Parathyroid adenoma (tissue), 2 donors: ENCODE data around the gene TNFRSF25.

Experiments
- H2AFZ ChIP-seq: fragments of 300-600 bp; sonication (generic); one replicate; pipeline ENCODE4 v1.7.0; 2017; ENCODE audit warnings: antibody characterized with exemption, mild to moderate bottlenecking
- H3K27ac ChIP-seq: fragments of 300-600 bp; sonication (generic); one replicate; pipeline ENCODE4 v1.7.0; 2017
- H3K27me3 ChIP-seq: fragments of 300-600 bp; sonication (generic); one replicate; pipeline ENCODE4 v1.7.0; 2017; ENCODE audit warnings: low read length; ENCODE audit not compliant: control insufficient read depth, insufficient read depth
- H3K36me3 ChIP-seq: fragments of 300-600 bp; sonication (generic); one replicate; pipeline ENCODE4 v1.7.0; 2017; ENCODE audit warnings: low read length; ENCODE audit not compliant: control insufficient read depth, insufficient read depth
- H3K4me1 ChIP-seq: fragments of 300-600 bp; sonication (generic); one replicate; pipeline ENCODE4 v1.7.0; 2017; ENCODE audit warnings: control low read depth
- H3K4me2 ChIP-seq: fragments of 300-600 bp; sonication (generic); one replicate; pipeline ENCODE4 v1.7.0; 2017; ENCODE audit warnings: low read length
- H3K4me3 ChIP-seq: fragments of 300-600 bp; sonication (generic); one replicate; pipeline ENCODE4 v1.7.0; 2017; ENCODE audit warnings: low read depth, low read length
- H3K79me2 ChIP-seq: fragments of 300-600 bp; sonication (generic); one replicate; pipeline ENCODE4 v1.7.0; 2017; ENCODE audit warnings: control low read depth
- H3K9ac ChIP-seq: fragments of 300-600 bp; sonication (generic); one replicate; pipeline ENCODE4 v1.7.0; 2017; ENCODE audit warnings: mild to moderate bottlenecking
- H3K9me3 ChIP-seq: fragments of 300-600 bp; sonication (generic); one replicate; pipeline ENCODE4 v1.7.0; 2017; ENCODE audit warnings: low read length; ENCODE audit not compliant: control insufficient read depth
- TF ChIP-seq, protein P1 (sequence below): fragments of 300-600 bp; sonication (generic); IDR thresholded peaks from one replicate; pipeline ENCODE4 v1.7.0; 2017; ENCODE audit warnings: antibody characterized with exemption, mild to moderate bottlenecking
- donor health status: primary hyperparathyroidism.

Gene TNFRSF25

DNA sequence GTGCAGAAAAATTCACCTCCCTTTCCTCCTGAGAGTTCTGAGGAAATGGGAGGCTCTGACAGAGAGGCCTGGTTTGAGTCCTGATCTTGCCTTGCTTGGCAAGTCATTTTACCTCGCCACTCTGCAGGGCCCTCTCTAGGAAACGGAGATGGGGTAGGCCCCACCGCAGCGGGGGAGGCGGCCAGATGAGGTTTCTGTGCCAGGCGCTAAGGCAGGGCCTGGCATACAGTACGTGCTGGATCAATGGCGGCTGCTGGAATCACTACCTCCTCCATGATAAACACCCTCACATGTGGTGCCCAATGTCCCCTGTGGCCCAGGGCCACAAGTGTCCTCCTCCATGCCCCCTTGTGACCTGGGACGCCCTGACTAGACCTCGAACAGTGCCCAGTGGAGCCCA is 26.0 kb upstream of the TNFRSF25 start:
- peaks cover 7% of the 10 kb centered on the region for H3K4me1 ChIP-seq
- H3K4me3 ChIP-seq = no peak overlapping the region
- H3K79me2 ChIP-seq = no peaks in the 10 kb centered on the region
- H3K9me3 ChIP-seq = no peaks in the 10 kb centered on the region
- no peak overlapping the region for H3K9ac ChIP-seq
- no peaks in the 10 kb centered on the region for H3K27me3 ChIP-seq
- no peak overlapping the region for H2AFZ ChIP-seq
- H3K27ac ChIP-seq = no peak overlapping the region
- H3K36me3 ChIP-seq = no peaks in the 10 kb centered on the region
- TF ChIP-seq, protein P1, sequence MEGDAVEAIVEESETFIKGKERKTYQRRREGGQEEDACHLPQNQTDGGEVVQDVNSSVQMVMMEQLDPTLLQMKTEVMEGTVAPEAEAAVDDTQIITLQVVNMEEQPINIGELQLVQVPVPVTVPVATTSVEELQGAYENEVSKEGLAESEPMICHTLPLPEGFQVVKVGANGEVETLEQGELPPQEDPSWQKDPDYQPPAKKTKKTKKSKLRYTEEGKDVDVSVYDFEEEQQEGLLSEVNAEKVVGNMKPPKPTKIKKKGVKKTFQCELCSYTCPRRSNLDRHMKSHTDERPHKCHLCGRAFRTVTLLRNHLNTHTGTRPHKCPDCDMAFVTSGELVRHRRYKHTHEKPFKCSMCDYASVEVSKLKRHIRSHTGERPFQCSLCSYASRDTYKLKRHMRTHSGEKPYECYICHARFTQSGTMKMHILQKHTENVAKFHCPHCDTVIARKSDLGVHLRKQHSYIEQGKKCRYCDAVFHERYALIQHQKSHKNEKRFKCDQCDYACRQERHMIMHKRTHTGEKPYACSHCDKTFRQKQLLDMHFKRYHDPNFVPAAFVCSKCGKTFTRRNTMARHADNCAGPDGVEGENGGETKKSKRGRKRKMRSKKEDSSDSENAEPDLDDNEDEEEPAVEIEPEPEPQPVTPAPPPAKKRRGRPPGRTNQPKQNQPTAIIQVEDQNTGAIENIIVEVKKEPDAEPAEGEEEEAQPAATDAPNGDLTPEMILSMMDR = no peak
- H3K4me2 ChIP-seq = no peak overlapping the region

DNA sequence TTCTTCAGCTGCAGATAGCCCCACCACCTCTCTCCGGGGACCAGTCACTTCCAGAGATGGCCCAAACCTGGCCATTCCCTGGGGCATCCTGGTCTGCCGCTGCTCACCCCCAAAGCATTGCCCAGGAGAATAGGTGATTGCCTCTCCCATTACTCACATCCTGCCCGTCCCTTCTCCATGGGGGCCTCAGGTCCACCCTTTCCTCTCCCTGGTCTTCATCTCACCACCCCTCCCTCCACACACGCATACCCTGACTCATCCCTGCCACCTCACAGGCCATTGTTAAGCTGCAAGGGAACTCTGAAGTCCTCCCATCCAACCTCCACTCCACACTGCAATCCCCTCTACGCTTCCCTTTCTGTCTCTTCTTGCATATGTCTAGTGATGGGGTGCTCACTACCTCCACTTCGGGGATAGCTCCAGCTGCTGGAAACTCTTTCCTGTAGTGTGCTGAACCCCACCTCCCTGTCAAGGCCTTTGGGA is 25.5 kb upstream of the TNFRSF25 start, which contains the start of gene PLEKHG5:
Gene PLEKHG5 (minus strand): TSS at position 188 of the 483 bp plus-strand sequence. CDS start 14,096 bp downstream, outside the sequence.
- H3K27me3 ChIP-seq = no peaks in the 10 kb centered on the region
- H3K4me3 ChIP-seq = peak within 1 kb of the TSS; percentile 90
- peak within 1 kb of the TSS; percentile 92 for H3K4me2 ChIP-seq
- H2AFZ ChIP-seq = peak within 1 kb of the TSS; percentile 61
- peak within 1 kb of the TSS; percentile 3 for H3K9ac ChIP-seq
- no peaks in the 10 kb centered on the region for H3K9me3 ChIP-seq
- H3K4me1 ChIP-seq = peaks cover 4% of the 10 kb centered on the region
- no peaks in the 10 kb centered on the region for H3K36me3 ChIP-seq
- H3K27ac ChIP-seq = peak within 1 kb of the TSS; percentile 41
- TF ChIP-seq, protein P1 = no peak
- no peaks in the 10 kb centered on the region for H3K79me2 ChIP-seq

DNA sequence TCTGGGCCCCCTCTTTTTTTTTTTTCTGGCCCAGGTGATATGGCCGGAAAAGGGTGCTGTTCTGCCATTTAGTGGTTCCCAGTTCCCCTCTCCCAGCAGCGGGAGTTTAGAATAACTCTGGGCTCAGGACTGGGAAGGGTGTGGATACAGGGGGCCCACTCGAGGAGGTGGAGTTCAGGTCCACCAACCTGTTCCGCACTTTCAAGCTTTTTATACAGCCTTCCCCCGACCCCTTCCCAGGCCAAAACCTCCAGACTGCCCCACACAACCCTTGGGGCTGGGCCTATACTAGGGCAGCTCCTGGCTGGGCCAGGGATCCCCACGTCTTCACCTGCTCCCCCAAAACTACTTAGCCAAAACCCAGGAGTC is 25.1 kb upstream of the TNFRSF25 start:
- no peaks in the 10 kb centered on the region for H3K79me2 ChIP-seq
- H3K4me2 ChIP-seq = peak overlapping the region; percentile 92
- H3K27me3 ChIP-seq = peaks cover 3% of the 10 kb centered on the region
- TF ChIP-seq, protein P1 = no peak
- H3K4me1 ChIP-seq = peaks cover 3% of the 10 kb centered on the region
- peak overlapping the region; percentile 61 for H2AFZ ChIP-seq
- H3K9me3 ChIP-seq = no peaks in the 10 kb centered on the region
- H3K36me3 ChIP-seq = no peaks in the 10 kb centered on the region
- H3K27ac ChIP-seq = peak overlapping the region; percentile 41
- H3K9ac ChIP-seq = peak overlapping the region; percentile 3
- peak overlapping the region; percentile 90 for H3K4me3 ChIP-seq

DNA sequence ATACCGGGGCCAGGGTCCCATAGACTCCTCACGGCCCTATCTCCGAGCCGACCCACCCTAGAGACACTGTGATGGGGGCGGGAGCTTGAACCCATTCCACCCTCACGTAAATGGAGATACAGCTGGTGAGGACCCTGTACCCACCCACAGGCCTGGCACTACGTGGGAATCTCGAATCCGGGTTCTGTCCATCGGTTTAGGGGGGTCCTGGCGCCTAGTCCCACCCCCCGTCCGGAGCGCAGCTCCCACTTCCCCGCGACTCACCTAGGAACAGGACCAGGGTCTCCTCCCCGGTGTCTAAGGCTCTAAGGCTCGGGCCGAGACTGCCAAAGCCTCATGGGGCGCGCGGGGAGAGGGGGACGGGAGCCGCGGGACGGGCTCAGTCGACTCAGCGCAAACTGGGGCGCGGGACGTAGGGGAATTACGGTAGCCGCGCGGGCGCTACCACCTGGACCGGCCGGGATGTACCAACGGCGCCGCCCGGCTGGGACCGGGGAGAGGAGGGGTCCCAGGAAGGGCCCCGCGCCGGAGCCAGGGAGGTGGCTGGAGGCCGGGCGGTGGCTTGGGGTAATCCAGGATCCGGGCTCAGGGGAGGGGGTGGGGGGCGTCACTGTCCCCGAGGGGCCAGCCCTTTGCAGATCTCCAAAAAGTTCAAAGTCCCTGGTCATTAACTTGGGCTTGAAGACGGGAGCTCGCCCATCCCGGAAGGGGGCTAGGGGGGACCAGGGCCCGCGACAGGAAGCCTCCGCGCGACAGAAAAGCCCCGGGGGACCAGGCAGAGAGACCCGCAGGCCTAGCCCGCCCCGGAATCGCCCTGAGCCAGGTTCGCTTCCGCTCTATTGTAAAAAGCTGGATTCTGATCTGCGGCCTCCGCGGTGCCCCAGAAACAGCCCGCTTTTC is 24.5 kb upstream of the TNFRSF25 start:
- TF ChIP-seq, protein P1 = no peak

More for the DNA sequence above, 24.5 kb upstream of the TNFRSF25 start:
- Histone ChIP-seq H2AFZ (peak overlapping the region; percentile 61), H3K9me3 (no peaks in the 10 kb centered on the region), H3K79me2 (no peaks in the 10 kb centered on the region), H3K4me3 (peak overlapping the region; percentile 90), H3K9ac (peak overlapping the region; percentile 3), H3K4me2 (peak overlapping the region; percentile 92), H3K27ac (peak overlapping the region; percentile 41), H3K4me1 (peaks cover 1% of the 10 kb centered on the region), H3K27me3 (peaks cover 6% of the 10 kb centered on the region), H3K36me3 (no peaks in the 10 kb centered on the region)
